ENCODE measurements around the gene CBFB. TPM values are rescaled to one million over a fixed set of nuclear protein-coding genes. Genes with fewer than 3 reads are reported as not detected.
A peak's percentile ranks its signal among the peaks of the same experiment; 100 is the strongest.
"Not testable (repeated sequence)": the region's sequence is repeated elsewhere in the genome, so short reads cannot be mapped to it uniquely, and the experiment has no call there.

CBFB gene
- total RNA-seq: 10 to 100 TPM; 23.7 to 39.3 (median 29.6) TPM
- 15.7 TPM for polyA plus RNA-seq
- long read RNA-seq, donor 1, transcript CBFB-201 (6 exons, 3,136 nt): major isoform, 43 of 81 reads
- long read RNA-seq, donor 1, transcript CBFB-202 (6 exons, 2,971 nt): minor isoform, 19 of 81 reads
- long read RNA-seq, donor 1, partial matches to known transcripts: 2 of 81 reads
- long read RNA-seq, donor 1, other reads (novel, unspliced or antisense): 17 of 81 reads
- long read RNA-seq, donor 2, transcript CBFB-202 (6 exons, 2,971 nt): minor isoform, 9 of 41 reads
- long read RNA-seq, donor 2, transcript CBFB-201 (6 exons, 3,136 nt): major isoform, 21 of 41 reads
- long read RNA-seq, donor 2, partial matches to known transcripts: 0 of 41 reads
- long read RNA-seq, donor 2, other reads (novel, unspliced or antisense): 11 of 41 reads
- long read RNA-seq, donor 3, transcript CBFB-201 (6 exons, 3,136 nt): major isoform, 39 of 95 reads
- long read RNA-seq, donor 3, transcript CBFB-202 (6 exons, 2,971 nt): minor isoform, 35 of 95 reads
- long read RNA-seq, donor 3, partial matches to known transcripts: 0 of 95 reads
- long read RNA-seq, donor 3, other reads (novel, unspliced or antisense): 20 of 95 reads
- long read RNA-seq, donor 4, transcript CBFB-202 (6 exons, 2,971 nt): minor isoform, 11 of 32 reads
- long read RNA-seq, donor 4, transcript CBFB-201 (6 exons, 3,136 nt): major isoform, 17 of 32 reads
- long read RNA-seq, donor 4, partial matches to known transcripts: 0 of 32 reads
- long read RNA-seq, donor 4, other reads (novel, unspliced or antisense): 4 of 32 reads

GRCh38 chr16:67028696-67029253, at the start of gene CBFB:
CBFB (plus strand) TSS chr16:67029149; CDS start chr16:67029408, 259 bp downstream.
- Histone ChIP-seq H3K27ac (ENCODE audit: low read length) (peak within 1 kb of the TSS; percentile 97), H3K9me3 (ENCODE audit: control insufficient read depth, low read length) (no peaks in the 10 kb centered on the region), H3K4me1 (ENCODE audit: control insufficient read depth, insufficient read depth, low read length) (peaks cover 5% of the 10 kb centered on the region), H3K27me3 (ENCODE audit: control insufficient read depth, insufficient read depth) (no peaks in the 10 kb centered on the region), H3K4me3 (ENCODE audit: low read length) (peak within 1 kb of the TSS; percentile 91)
- ATAC-seq: peak; percentile 96
- intact Hi-C loops (cut with DNase I): no loop called here
- peak; percentile 94 to 98 (median 98) for DNase-seq
- under 1% methylated on average over 68 of the region's 69 CpGs for WGBS

- Histone ChIP-seq H3K27me3 (ENCODE audit: control insufficient read depth, insufficient read depth) (no peaks in the 10 kb centered on the region), H3K9me3 (ENCODE audit: control insufficient read depth, low read length) (no peaks in the 10 kb centered on the region), H3K4me1 (ENCODE audit: control insufficient read depth, insufficient read depth, low read length) (no peaks in the 10 kb centered on the region), H3K27ac (ENCODE audit: low read length) (no peak overlapping the region), H3K4me3 (ENCODE audit: low read length) (no peak overlapping the region)
- WGBS: 94% methylated on average over 9 of the region's 9 CpGs
- ATAC-seq (no peak), DNase-seq (no peak)
- intact Hi-C loops (cut with DNase I): no loop called here
These were observed 45.9 kb upstream of the CBFB start for GRCh38 chr16:66983033-66983432.

GRCh38 chr16:66984892-66985311, 44.0 kb upstream of the CBFB start:
- no peak for DNase-seq
- no peaks in the 10 kb centered on the region for H3K9me3 ChIP-seq (ENCODE audit: control insufficient read depth, low read length)
- intact Hi-C loops (cut with DNase I): no loop called here
- H3K4me3 ChIP-seq (ENCODE audit: low read length): no peak overlapping the region
- no peaks in the 10 kb centered on the region for H3K27me3 ChIP-seq (ENCODE audit: control insufficient read depth, insufficient read depth)
- no peak for ATAC-seq
- no peak overlapping the region for H3K27ac ChIP-seq (ENCODE audit: low read length)
- 94% methylated on average over 4 of the region's 4 CpGs for WGBS
- no peaks in the 10 kb centered on the region for H3K4me1 ChIP-seq (ENCODE audit: control insufficient read depth, insufficient read depth, low read length)

GRCh38 chr16:66986559-66986958, 42.4 kb upstream of the CBFB start:
- H3K4me3 ChIP-seq (ENCODE audit: low read length): no peak overlapping the region
- no peaks in the 10 kb centered on the region for H3K9me3 ChIP-seq (ENCODE audit: control insufficient read depth, low read length)
- no peak overlapping the region for H3K27ac ChIP-seq (ENCODE audit: low read length)
- no peaks in the 10 kb centered on the region for H3K4me1 ChIP-seq (ENCODE audit: control insufficient read depth, insufficient read depth, low read length)
- intact Hi-C loops (cut with DNase I): no loop called here
- 95% methylated on average over 6 of the region's 6 CpGs for whole genome bisulfite sequencing
- no peak for ATAC-seq
- DNase-seq: no peak
- H3K27me3 ChIP-seq (ENCODE audit: control insufficient read depth, insufficient read depth): no peaks in the 10 kb centered on the region

GRCh38 chr16:66988197-66988788, 40.7 kb upstream of the CBFB start, which contains the start of gene CES4A:
CES4A (plus strand) TSS chr16:66988589; CDS start chr16:66988773, 184 bp downstream.
- Histone ChIP-seq H3K4me3 (ENCODE audit: low read length) (no peak within 1 kb of the TSS), H3K4me1 (ENCODE audit: control insufficient read depth, insufficient read depth, low read length) (no peaks in the 10 kb centered on the region), H3K27ac (ENCODE audit: low read length) (no peak within 1 kb of the TSS), H3K27me3 (ENCODE audit: control insufficient read depth, insufficient read depth) (no peaks in the 10 kb centered on the region), H3K9me3 (ENCODE audit: control insufficient read depth, low read length) (no peaks in the 10 kb centered on the region)
- ATAC-seq (peak in 1 of 2 donors; percentile 29), DNase-seq (no peak)
- whole genome bisulfite sequencing: 71% methylated on average over 11 of the region's 11 CpGs
- intact Hi-C loops (cut with DNase I): no loop called here

- Histone ChIP-seq H3K4me3 (ENCODE audit: low read length) (no peak overlapping the region), H3K27ac (ENCODE audit: low read length) (no peak overlapping the region), H3K9me3 (ENCODE audit: control insufficient read depth, low read length) (no peaks in the 10 kb centered on the region), H3K4me1 (ENCODE audit: control insufficient read depth, insufficient read depth, low read length) (no peaks in the 10 kb centered on the region), H3K27me3 (ENCODE audit: control insufficient read depth, insufficient read depth) (no peaks in the 10 kb centered on the region)
- 86% methylated on average over 2 of the region's 2 CpGs for WGBS
- no peak for ATAC-seq
- DNase-seq: no peak
- intact Hi-C loops (cut with DNase I): no loop called here
These were observed 37.3 kb upstream of the CBFB start for GRCh38 chr16:66991545-66992077.

GRCh38 chr16:66993558-66993957, 35.4 kb upstream of the CBFB start:
- H3K27ac ChIP-seq (ENCODE audit: low read length); H3K9me3 ChIP-seq (ENCODE audit: control insufficient read depth, low read length); H3K27me3 ChIP-seq (ENCODE audit: control insufficient read depth, insufficient read depth); ATAC-seq; H3K4me3 ChIP-seq (ENCODE audit: low read length); H3K4me1 ChIP-seq (ENCODE audit: control insufficient read depth, insufficient read depth, low read length); intact Hi-C loops (cut with DNase I): not testable (repeated sequence)
- WGBS: 97% methylated on average over 12 of the region's 12 CpGs
- DNase-seq: peak in 1 of 3 donors; percentile 0

- Histone ChIP-seq H3K27ac (ENCODE audit: low read length) (peak overlapping the region; percentile 56), H3K27me3 (ENCODE audit: control insufficient read depth, insufficient read depth) (no peaks in the 10 kb centered on the region), H3K9me3 (ENCODE audit: control insufficient read depth, low read length) (no peaks in the 10 kb centered on the region), H3K4me1 (ENCODE audit: control insufficient read depth, insufficient read depth, low read length) (peaks cover 2% of the 10 kb centered on the region), H3K4me3 (ENCODE audit: low read length) (no peak overlapping the region)
- WGBS: 52% methylated on average over 6 of the region's 6 CpGs
- ATAC-seq: peak; percentile 77 to 84
- intact Hi-C loops (cut with DNase I): no loop called here
- DNase-seq: peak in 2 of 3 donors; percentile 70 to 74
These were observed 32.5 kb upstream of the CBFB start for GRCh38 chr16:66996324-66996982.

- intact Hi-C loops (cut with DNase I): no loop called here
- 35% methylated on average over 3 of the region's 3 CpGs for WGBS
- peak overlapping the region; percentile 72 for H3K27ac ChIP-seq (ENCODE audit: low read length)
- no peaks in the 10 kb centered on the region for H3K9me3 ChIP-seq (ENCODE audit: control insufficient read depth, low read length)
- H3K27me3 ChIP-seq (ENCODE audit: control insufficient read depth, insufficient read depth): no peaks in the 10 kb centered on the region
- peaks cover 2% of the 10 kb centered on the region for H3K4me1 ChIP-seq (ENCODE audit: control insufficient read depth, insufficient read depth, low read length)
- no peak overlapping the region for H3K4me3 ChIP-seq (ENCODE audit: low read length)
- DNase-seq (no peak), ATAC-seq (peak; percentile 10 to 19)
These were observed 32.0 kb upstream of the CBFB start for GRCh38 chr16:66996983-66997358.
